Measurements from ENCODE around the gene BAZ1B.
"Not testable (repeated sequence)": the region's sequence is repeated elsewhere in the genome, so short reads cannot be mapped to it uniquely, and the experiment has no call there.

BAZ1B gene

DNA sequence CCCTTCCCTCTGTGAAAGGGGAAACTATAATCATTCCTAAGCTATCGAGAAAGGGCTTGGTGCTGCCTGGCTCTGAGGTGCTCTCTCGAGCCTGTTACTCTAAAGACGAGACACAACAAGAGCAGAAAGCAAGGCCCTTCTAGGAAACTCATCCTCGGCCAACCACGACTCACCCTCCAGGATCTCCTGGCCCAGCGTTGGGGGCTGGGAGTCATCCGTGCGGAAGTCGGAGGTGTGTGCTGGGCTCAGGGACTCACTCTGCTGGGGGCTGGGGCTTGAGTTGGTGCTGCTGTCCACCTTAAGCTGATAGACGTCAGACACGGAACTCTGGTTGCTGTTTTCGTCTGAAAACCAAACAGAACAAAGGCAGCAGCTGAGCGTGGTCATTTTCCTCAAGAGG, 17.6 kb upstream of the BAZ1B start:
- no peak for DNase-seq

- not testable (repeated sequence) for DNase-seq
Measured at GRCh38 chr7:73538510-73538909, 16.4 kb upstream of the BAZ1B start.

DNA sequence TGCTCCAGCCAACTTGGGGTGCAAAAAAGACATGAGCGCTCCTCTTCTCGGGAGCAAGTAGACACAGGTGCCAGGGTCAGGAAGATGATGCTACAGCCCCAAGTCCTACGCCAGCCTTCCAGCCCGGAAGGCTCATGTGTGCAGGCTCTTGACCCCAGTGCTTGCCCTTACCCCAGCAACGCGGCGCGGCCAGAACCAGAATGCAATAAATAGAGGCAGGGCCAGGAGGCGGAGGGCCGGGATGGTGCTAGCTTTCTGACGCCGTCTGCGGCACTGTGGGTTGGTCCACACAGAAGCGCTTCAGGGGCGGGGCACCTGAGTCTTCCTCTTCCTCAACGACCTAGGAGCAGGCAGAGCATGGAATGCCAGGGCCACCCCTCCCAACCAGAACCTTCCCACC, 15.0 kb upstream of the BAZ1B start:
- no peak for DNase-seq

DNA sequence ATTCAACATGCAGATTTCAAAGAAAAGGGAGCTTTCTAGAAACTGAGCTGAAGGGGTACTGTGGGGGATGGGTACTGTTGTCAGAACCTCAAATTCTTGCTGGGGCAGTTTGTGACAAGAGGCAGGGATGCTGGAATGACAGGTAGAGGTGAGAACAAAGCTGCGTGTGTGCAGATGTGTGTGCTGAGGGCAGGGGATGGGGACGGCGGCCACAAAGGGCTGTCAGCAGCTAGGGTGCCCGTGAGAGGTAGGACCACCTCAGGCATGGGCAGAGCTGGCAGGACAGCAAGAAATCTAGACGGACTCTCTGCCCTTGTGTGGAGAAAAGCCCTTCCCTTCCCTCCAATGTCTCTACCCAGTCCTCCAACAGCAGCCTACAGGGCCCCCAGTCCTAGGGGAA, 14.4 kb upstream of the BAZ1B start:
- no peak for DNase-seq

DNA sequence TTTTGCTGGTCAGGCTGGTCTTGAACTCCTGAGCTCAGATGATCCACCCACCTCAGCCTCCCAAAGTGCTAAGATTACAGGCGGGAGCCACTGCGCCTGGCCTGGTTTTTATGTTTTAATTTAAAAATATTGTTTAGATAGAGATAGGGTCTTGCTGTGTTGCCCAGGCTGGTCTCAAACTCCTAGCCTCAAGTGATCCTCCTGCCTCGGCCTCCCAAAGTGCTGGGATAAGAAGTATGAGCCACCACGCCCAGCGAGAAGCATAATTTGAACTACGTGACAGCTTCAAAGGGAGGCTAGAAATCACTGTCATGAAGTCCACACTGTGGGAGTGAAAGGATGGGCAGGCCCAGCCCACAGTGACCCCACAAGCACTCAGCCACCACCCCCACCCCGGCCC, 13.8 kb upstream of the BAZ1B start:
- not testable (repeated sequence) for DNase-seq

GRCh38 chr7:73533742-73534141, 11.6 kb upstream of the BAZ1B start:
- DNase-seq, result no peak

DNA sequence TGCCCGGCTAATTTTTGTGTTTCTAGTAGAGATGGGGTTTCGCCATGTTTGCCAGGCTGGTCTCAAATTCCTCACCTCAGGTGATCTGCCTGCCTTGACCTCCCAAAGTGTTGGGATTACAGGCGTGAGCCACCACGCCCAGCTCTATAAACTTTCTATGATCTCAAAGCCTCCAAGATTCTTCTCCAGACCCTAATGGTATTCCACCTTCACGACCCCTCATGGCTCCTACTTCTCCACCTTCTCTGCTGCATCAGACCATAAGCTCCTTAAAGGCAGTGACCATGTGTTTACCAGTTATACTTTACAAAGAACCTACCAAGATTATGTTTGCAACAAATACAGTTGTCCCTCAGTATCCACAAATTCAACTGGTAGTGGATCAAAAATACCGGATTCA, 10.1 kb upstream of the BAZ1B start:
- no peak for DNase-seq

- DNase-seq, result no peak
Measured at GRCh38 chr7:73530800-73531199, 8.7 kb upstream of the BAZ1B start.

- no peak for DNase-seq
Measured at GRCh38 chr7:73526896-73527821, 5.1 kb upstream of the BAZ1B start.

DNA sequence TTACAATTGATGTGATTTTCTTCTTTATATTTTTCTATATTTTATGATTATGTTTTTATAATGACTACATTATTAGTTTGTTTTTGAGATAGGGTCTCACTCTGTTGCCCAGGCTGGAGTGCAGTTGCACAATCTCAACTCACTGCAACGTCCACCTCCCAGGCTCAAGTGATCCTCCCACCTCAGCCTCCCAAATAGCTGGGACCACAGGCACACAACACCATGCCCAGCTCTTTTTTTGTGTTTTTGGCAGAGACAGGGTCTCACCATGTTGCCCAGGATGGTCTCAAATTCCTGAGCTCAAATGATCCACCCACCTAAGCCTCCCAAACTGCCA, 4.0 kb upstream of the BAZ1B start:
- not testable (repeated sequence) for DNase-seq

DNA sequence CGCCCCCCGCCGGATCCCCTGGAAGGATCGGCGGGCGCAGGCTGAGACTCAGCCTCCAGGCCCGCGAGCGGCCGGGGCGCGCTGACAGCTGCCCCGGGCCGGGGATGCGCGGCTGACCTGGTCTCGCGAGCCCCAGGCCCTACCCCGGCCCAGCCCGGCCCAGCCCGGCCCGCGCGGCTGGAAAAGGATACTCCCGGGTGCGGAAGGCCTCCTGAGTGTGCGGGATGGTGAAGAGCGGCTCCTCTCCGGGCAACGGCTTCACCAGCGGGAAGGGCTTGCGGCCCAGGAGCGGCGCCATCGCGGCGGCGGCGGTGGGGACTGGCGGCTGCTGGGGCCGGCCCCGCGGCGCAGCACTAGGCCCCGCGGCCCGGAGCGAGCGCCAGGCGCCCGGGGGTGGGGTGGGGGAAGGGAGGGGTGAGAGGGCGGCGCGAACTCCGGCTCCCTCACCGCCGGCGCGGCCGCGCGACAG, 423 bp downstream of the BAZ1B start:
- peak; percentile 74 for DNase-seq

GRCh38 chr7:73520673-73521635, 1.1 kb downstream of the BAZ1B start:
- DNase-seq, result no peak

GRCh38 chr7:73519867-73520672, 2.0 kb downstream of the BAZ1B start:
- peak; percentile 6 for DNase-seq

GRCh38 chr7:73518470-73518869, 3.6 kb downstream of the BAZ1B start:
- DNase-seq, result no peak

DNA sequence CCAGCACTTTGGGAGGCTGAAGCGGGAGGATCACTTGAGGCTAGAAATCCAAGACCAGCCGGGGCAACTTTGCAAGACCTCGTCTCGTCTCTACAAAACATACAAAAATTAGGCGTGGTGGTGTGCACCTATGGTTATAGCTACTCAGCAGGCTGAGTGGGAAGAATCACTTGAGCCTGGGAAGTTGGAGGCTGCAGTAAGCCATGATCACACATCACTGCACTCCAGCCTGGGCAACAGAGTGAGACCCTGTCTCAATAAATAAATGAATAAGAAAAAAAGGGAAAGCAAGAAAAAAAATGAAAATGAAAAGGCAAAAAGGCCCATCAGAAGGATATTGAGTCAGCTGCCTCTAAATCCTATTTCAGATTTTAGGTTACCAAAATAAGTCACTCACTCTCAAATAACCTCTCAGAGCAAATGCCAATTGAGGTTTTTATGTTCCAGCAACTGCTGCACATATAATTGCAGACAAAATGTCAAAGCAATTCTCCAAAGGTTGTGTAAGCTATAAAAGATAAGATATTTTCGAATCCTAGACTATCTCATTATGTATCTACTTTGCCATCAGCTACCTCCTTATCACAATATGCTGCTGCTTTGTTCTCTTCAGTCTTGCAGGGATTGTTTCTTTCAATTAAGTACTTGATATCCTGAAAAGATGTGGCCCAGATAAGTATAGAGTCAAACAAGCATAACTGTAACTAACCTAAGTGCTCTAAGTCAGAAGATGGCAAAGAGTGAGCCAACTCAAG, 4.7 kb downstream of the BAZ1B start:
- no peak for DNase-seq

DNA sequence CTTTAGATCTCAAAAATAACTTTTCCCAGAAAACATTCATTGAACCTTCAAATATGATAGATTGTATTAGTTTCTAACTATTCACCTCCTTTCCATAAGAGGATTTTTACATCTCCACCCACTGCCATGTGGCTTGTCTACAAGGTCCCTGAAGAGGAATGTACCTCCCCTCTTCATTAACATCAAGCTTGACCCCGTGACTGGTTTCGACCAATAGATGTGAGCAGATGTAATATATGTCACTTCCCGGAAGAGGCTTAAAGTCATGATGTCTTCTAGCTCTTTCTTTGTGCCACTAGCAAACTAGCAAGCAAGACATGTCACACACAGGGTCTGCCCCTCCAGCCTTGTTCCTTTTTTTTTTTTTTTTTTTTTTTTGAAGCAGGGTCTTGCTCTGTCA, 6.9 kb downstream of the BAZ1B start:
- DNase-seq, result no peak

GRCh38 chr7:73512018-73512780, 9.9 kb downstream of the BAZ1B start:
- DNase-seq, result no peak

DNA sequence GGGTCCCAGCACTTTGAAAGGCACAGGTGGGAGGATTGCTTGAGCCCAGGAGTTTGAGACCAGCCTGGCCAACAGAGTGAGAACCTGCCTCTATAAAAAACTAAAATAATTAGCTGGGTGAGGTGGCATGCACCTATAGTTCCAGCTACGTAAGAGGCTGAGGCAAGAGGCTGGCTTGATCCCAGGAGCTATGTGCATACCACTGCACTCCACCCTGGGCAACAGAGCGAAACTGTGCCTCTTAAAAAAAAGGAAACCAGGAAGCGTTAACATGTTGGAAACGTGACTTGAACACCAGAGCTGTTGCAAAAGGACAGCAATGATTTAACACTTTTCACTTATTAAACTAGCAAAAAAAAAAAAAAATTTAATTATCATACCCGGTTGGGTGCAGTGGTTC, 12.6 kb downstream of the BAZ1B start:
- DNase-seq, result no peak

GRCh38 chr7:73507556-73507955, 14.5 kb downstream of the BAZ1B start:
- no peak for DNase-seq

GRCh38 chr7:73504920-73505319, 17.2 kb downstream of the BAZ1B start:
- no peak for DNase-seq

DNA sequence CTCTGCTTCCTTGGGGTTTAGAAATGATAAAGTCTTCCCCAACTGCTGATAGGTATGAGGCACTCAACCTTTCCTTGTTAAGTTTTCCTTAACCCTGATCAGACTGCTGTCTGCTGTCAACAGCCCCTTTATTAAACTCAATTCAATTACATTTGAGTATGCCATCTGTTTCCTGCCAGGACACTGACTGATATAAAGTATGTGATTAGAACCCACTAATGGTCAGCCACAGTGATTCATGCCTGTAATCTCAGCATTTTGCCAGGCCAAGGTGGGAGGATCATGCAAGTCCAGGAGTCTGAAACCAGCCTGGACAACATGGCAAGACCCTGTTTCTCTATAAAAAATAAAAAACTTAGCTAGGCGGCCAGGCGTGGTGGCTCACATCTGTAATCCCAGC, 18.1 kb downstream of the BAZ1B start:
- no peak for DNase-seq
